ENCODE results near the gene HDAC9. TPM values are rescaled to one million over a fixed set of nuclear protein-coding genes. Genes with fewer than 3 reads are reported as not detected.

HDAC9 gene
- polyA plus RNA-seq, 2 of the 4 experiments (the other 2 are of a cell fraction), result 0.05 to 0.26 TPM

DNA sequence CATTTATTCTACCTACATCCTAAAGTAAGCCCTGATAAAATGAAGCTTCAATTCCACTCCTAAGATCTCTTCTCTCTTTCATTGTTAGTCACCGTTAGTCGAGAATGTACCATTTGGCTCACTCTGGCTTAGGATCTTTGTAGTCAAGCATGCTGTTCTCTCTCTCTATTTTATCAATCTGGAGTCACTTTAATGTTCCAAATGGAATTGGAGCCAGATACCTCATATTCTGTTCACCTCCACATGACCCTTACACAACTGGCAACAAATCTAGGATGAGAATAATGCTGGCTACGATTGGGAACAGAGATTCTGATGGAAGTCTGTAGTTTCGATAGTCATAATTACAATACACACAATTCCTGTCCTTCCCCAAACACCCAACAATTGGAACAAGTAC, 408.1 kb downstream of the HDAC9 start:
- 48% methylated on average over 4 of the region's 4 CpGs for WGBS (ENCODE audit: missing lambda C conversion rate)
- no peak for DNase-seq (ENCODE audit: low read depth in 1 of 2, low spot score in 1 of 2)
- ChIA-PET CTCF (interaction anchor here (1.3 kb wide), 1 partner anchor 15 kb away, joined by 3 read pairs; no protein-coding TSS in a partner anchor), POLR2A (no interaction called here)
- TF ChIP-seq, protein P1, sequence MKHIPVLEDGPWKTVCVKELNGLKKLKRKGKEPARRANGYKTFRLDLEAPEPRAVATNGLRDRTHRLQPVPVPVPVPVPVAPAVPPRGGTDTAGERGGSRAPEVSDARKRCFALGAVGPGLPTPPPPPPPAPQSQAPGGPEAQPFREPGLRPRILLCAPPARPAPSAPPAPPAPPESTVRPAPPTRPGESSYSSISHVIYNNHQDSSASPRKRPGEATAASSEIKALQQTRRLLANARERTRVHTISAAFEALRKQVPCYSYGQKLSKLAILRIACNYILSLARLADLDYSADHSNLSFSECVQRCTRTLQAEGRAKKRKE (CRISPR knock-in tag; IDR thresholded peaks at IDR 0.05; ENCODE audit: low read depth), result no peak
- TF ChIP-seq, protein P2, sequence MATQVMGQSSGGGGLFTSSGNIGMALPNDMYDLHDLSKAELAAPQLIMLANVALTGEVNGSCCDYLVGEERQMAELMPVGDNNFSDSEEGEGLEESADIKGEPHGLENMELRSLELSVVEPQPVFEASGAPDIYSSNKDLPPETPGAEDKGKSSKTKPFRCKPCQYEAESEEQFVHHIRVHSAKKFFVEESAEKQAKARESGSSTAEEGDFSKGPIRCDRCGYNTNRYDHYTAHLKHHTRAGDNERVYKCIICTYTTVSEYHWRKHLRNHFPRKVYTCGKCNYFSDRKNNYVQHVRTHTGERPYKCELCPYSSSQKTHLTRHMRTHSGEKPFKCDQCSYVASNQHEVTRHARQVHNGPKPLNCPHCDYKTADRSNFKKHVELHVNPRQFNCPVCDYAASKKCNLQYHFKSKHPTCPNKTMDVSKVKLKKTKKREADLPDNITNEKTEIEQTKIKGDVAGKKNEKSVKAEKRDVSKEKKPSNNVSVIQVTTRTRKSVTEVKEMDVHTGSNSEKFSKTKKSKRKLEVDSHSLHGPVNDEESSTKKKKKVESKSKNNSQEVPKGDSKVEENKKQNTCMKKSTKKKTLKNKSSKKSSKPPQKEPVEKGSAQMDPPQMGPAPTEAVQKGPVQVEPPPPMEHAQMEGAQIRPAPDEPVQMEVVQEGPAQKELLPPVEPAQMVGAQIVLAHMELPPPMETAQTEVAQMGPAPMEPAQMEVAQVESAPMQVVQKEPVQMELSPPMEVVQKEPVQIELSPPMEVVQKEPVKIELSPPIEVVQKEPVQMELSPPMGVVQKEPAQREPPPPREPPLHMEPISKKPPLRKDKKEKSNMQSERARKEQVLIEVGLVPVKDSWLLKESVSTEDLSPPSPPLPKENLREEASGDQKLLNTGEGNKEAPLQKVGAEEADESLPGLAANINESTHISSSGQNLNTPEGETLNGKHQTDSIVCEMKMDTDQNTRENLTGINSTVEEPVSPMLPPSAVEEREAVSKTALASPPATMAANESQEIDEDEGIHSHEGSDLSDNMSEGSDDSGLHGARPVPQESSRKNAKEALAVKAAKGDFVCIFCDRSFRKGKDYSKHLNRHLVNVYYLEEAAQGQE (IDR thresholded peaks at IDR 0.05), result no peak
- Histone ChIP-seq H3K27ac (no peak overlapping the region), H3K4me1 (no peaks in the 10 kb centered on the region), H3K9me3 (no peaks in the 10 kb centered on the region), H3K4me3 (no peak overlapping the region), H3K4me2 (no peak overlapping the region)
- ATAC-seq, result no peak
- no peak for FAIRE-seq

- no peak for TF ChIP-seq HEYL (CRISPR knock-in tag; IDR thresholded peaks at IDR 0.05)
- TF ChIP-seq, protein P3, sequence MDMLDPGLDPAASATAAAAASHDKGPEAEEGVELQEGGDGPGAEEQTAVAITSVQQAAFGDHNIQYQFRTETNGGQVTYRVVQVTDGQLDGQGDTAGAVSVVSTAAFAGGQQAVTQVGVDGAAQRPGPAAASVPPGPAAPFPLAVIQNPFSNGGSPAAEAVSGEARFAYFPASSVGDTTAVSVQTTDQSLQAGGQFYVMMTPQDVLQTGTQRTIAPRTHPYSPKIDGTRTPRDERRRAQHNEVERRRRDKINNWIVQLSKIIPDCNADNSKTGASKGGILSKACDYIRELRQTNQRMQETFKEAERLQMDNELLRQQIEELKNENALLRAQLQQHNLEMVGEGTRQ (IDR thresholded peaks at IDR 0.05), result no peak
- TF ChIP-seq HMGXB4 (CRISPR knock-in tag; IDR thresholded peaks at IDR 0.05; ENCODE audit: borderline replicate concordance), result no peak
- TF ChIP-seq EHF (CRISPR knock-in tag; IDR thresholded peaks at IDR 0.05), result no peak
- no peaks in the 10 kb centered on the region for H3K9me3 ChIP-seq
- ATAC-seq (no peak), FAIRE-seq (no peak), DNase-seq (ENCODE audit: low read depth in 1 of 2, low spot score in 1 of 2) (no peak)
- H3K4me2 ChIP-seq, result no peak overlapping the region
- no peak overlapping the region for H3K27ac ChIP-seq
- WGBS (ENCODE audit: missing lambda C conversion rate), result 54% methylated on average over 2 of the region's 2 CpGs
- ChIA-PET CTCF (no interaction called here), POLR2A (no interaction called here)
- H3K4me1 ChIP-seq, result no peaks in the 10 kb centered on the region
- no peak overlapping the region for H3K4me3 ChIP-seq
Measured at GRCh38 chr7:18905316-18905943, 409.9 kb downstream of the HDAC9 start.

DNA sequence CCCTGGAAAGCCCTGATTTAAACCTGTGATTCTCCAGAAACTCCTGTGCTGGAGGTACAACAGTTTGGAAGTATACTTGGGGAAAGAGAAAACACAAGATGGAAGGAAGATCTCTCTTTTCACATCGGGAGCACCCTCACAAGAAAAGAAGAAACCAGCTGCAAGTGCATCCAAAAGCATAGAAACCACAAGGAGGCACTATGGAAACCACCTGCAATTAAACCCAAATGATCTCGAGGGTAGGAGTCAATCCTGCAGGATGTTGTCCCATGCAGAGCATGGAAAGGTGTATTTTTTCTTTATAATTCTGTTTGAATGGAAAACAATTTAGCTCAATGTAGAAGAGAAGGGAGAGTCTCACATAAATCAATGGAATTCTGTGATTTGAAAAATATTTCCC, 411.4 kb downstream of the HDAC9 start:
- no peak for FAIRE-seq
- Histone ChIP-seq H3K9me3 (no peaks in the 10 kb centered on the region), H3K4me2 (no peak overlapping the region), H3K4me1 (no peaks in the 10 kb centered on the region), H3K4me3 (no peak overlapping the region), H3K27ac (no peak overlapping the region)
- POLR2A ChIA-PET, result no interaction called here
- TF ChIP-seq ZSCAN20 (CRISPR knock-in tag; IDR thresholded peaks at IDR 0.05), result no peak
- TF ChIP-seq, protein P4, sequence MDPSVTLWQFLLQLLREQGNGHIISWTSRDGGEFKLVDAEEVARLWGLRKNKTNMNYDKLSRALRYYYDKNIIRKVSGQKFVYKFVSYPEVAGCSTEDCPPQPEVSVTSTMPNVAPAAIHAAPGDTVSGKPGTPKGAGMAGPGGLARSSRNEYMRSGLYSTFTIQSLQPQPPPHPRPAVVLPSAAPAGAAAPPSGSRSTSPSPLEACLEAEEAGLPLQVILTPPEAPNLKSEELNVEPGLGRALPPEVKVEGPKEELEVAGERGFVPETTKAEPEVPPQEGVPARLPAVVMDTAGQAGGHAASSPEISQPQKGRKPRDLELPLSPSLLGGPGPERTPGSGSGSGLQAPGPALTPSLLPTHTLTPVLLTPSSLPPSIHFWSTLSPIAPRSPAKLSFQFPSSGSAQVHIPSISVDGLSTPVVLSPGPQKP (IDR thresholded peaks at IDR 0.05; ENCODE audit: low read depth, low read length), result no peak
- CTCF ChIA-PET, result interaction anchor here (1.5 to 1.6 kb wide), 2 partner anchors 10 to 23 kb away, joined by 3 to 4 read pairs; no protein-coding TSS in a partner anchor
- ATAC-seq, result no peak
- 0% methylated on average over 2 of the region's 2 CpGs for WGBS (ENCODE audit: missing lambda C conversion rate)
- DNase-seq (ENCODE audit: low read depth in 1 of 2, low spot score in 1 of 2), result no peak

DNA sequence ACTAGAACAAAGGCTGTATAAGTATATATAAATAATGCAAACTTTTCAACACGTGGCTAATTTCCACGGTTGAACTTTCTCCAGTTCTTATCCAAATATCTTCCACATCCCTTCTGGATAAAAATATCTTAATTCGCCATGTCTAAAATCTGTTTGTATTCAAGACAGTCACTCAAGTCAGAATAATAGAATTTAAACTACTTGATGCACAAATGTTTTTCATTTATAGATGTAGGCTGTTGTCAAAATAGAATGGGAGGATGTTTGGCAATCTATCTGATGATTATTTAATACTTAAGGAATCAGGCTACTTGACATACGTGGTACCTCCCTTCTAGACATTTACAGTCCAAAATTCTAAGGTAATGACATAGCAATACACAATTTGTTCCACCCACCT, 417.6 kb downstream of the HDAC9 start:
- FAIRE-seq (no peak), DNase-seq (ENCODE audit: low read depth in 1 of 2, low spot score in 1 of 2) (no peak), ATAC-seq (no peak)
- Histone ChIP-seq H3K9me3 (no peaks in the 10 kb centered on the region), H3K4me1 (no peaks in the 10 kb centered on the region), H3K4me3 (no peak overlapping the region), H3K27ac (no peak overlapping the region), H3K4me2 (no peak overlapping the region)
- ChIA-PET CTCF (no interaction called here), POLR2A (no interaction called here)
- 40% methylated on average over 4 of the region's 4 CpGs for WGBS (ENCODE audit: missing lambda C conversion rate)
- no peak for TF ChIP-seq HDAC2 (IDR thresholded peaks at IDR 0.05)
- TF ChIP-seq EP300 (IDR thresholded peaks at IDR 0.05), result no peak
- TF ChIP-seq ZSCAN20 (CRISPR knock-in tag; IDR thresholded peaks at IDR 0.05), result no peak
- no peak for TF ChIP-seq BHLHE40 (IDR thresholded peaks at IDR 0.05; ENCODE audit: low read depth, low read length)
- TF ChIP-seq, protein P5, sequence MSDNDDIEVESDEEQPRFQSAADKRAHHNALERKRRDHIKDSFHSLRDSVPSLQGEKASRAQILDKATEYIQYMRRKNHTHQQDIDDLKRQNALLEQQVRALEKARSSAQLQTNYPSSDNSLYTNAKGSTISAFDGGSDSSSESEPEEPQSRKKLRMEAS (IDR thresholded peaks at IDR 0.05), result no peak
- no peak for TF ChIP-seq PHF8 (IDR thresholded peaks at IDR 0.05; ENCODE audit: borderline replicate concordance, low read depth)
- TF ChIP-seq ZNF302 (CRISPR knock-in tag; IDR thresholded peaks at IDR 0.05), result no peak
- TF ChIP-seq, protein P6, sequence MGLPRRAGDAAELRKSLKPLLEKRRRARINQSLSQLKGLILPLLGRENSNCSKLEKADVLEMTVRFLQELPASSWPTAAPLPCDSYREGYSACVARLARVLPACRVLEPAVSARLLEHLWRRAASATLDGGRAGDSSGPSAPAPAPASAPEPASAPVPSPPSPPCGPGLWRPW (IDR thresholded peaks at IDR 0.05), result no peak
- no peak for TF ChIP-seq CBX8 (IDR thresholded peaks at IDR 0.05)
- no peak for TF ChIP-seq GATA3 (IDR thresholded peaks at IDR 0.05; ENCODE audit: borderline replicate concordance)
- TF ChIP-seq MAZ (IDR thresholded peaks at IDR 0.05; ENCODE audit: borderline replicate concordance, low read depth, low read length), result no peak
- no peak for TF ChIP-seq KDM5A (IDR thresholded peaks at IDR 0.05)
- no peak for TF ChIP-seq HOXB13 (CRISPR knock-in tag; IDR thresholded peaks at IDR 0.05; ENCODE audit: low read depth)
- no peak for TF ChIP-seq SMC3 (IDR thresholded peaks at IDR 0.05)
